Dermis microvascular lymphatic vessel endothelial cell (primary cell): Measurements from ENCODE around the gene MAP3K4. TPM values are rescaled to one million over a fixed set of nuclear protein-coding genes. Genes with fewer than 3 reads are reported as not detected.
A peak's percentile ranks its signal among the peaks of the same experiment; 100 is the strongest.

ENCODE experiments used
- DNase-seq, 2 donors: peaks; one replicate each; pipeline versions ENCODE4 v3.0.0 to v3.0.0-alpha.2; 2010; ENCODE audit warnings: low read depth in 2 of 2
- total RNA-seq: library from RNA; depleted of rRNA; stranded (reverse); fragments of >200 nt; gene quantifications from 2 replicates; pipeline ENCODE4 v1.2.1, GENCODE V29; 2014

The MAP3K4 gene
- total RNA-seq, 1 donor from 2014 or later: 16.9 TPM

DNA sequence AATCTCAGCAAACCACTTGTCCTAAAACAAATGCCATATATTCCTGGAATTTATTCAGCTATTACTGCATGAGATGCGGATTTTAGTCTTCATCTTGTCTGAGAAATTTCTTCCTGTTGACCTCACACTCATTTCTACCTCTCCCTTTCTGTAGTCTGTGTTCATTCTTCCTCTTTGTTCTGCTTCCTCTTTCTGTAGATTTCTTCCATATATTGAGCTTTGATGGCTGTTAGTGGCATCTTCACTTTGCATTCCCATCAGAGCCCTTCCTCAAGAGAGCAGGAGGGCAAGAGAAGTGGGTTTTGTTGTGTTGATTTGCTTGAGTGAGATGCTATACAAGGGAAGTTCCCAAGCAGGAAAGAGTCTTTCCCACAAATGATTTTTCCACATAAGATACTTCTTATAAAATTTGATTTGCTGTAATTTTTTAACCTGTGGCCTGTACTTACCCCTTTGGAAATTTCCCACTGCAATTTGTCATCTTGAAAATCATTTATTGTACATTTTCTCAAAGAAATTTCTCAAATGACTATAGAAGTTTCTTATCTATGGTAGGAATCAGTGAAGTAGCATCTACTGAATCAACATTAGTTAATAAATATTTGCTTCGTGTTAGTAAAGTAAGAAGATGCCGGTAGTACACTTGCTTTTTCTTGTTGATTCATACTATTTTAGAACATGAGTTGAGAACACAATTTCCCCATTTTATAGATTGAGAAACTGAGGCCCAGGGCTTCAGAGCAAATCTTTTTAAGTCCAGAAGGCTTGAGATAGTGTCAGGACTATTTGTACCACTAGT is 43.8 kb downstream of the MAP3K4 start:
- DNase-seq: no peak

DNA sequence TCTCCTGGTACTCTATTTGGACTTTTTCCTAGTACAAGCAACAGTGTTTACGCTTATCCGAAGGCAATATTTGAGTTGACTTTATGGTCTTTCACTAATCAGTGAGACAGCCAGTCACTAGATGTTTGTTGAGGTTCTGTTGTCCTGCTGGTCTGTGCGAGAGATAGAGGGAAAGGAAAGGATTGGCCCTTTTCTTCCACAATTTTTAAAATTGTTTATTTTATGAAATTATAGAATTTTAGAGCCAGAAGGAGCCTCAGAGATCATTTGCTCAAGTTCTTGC is 44.4 kb downstream of the MAP3K4 start:
- DNase-seq: no peak

DNA sequence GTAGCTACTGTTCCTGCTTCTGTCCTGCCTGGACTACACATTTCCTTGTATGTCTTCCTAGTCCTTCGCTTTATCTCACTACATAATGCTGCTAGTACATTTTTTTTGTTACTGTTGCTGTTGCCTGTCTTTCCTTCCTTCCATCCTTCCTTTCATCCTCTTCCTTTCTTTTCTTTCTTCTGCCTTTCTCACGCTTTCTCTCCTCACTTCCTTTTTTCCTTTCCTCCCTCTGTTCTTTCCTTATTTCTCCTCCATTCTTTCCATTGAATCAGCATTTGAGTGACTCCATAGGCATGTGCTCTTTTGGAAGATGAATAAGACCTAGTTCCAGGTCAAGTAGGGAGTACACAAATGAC is 46.3 kb downstream of the MAP3K4 start:
- no peak for DNase-seq

DNA sequence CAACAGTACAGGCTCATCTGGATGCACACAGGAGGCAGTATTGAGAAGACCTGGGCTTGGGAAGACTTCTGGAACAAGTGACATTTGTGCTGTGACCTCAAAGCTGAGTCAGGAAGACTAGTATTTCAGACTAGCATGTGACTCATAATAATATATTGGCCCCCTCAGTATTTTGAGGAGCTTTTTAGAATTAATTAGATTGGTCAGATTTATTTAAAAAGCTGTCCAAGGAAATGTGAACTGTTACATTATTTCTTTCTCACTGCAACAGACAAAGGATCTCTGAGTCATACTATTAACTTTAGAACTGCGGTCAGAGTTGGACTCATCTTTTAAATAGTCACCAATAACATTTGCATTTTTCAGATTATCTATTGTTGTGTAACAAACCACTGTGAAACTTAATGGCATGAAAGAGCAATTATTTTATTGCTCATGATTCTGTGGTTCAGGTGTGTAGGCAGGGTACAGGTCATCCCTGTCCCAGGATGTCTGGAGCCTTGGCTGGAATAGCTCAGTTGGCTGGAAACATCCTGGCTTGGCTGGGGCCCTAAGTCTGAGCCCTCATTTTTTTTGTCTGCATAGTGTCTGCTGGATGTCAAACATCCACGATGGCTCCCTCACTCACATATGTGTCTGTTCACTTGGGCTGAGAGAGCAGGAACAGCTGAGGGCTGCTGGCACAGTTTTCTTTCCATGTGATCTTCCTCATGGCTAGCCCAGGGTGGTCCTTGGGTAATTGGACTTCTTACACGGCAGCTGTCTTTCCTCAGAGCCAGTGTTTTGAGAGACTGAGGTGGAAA is 46.9 kb downstream of the MAP3K4 start:
- DNase-seq: peak in 1 of 2 donors; percentile 44

DNA sequence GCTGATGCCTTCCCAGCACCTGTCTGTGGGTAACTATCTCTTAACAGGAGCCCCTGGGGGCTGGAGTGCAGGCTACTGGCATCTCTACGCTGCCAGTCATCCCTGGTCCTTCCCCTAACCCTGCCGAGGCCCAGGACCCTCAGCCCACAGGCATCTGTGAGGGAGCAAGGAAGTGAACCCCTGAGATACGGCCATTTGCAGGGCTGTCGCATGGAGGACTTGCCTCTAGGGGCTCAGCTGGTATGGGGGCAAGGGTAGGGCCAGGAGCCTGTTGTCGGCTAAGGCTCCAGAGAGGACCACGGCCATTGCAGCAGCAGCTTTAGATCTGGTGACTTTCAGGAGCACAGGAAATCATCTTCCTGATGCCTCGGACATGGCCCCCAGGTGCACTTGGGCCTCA is 49.7 kb downstream of the MAP3K4 start:
- DNase-seq: no peak

DNA sequence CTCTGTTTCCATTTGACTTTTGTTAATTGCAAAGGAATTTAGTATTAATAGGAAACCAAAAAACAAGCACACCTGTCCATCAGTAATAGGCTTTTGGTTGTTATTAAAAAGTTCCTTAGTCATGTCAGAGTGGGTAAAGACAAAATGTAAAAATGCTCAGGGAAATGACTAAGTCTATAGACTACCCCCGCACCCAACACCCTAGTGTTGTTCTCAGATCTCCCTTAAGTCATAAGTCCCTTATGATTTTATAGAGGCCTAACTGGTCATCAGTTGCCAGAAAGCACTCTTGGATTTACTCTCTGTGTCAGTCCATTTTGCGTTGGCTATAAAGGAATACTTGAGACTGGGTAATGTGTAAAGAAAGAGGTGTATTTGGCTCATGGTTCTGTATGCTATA is 52.8 kb downstream of the MAP3K4 start:
- no peak for DNase-seq

DNA sequence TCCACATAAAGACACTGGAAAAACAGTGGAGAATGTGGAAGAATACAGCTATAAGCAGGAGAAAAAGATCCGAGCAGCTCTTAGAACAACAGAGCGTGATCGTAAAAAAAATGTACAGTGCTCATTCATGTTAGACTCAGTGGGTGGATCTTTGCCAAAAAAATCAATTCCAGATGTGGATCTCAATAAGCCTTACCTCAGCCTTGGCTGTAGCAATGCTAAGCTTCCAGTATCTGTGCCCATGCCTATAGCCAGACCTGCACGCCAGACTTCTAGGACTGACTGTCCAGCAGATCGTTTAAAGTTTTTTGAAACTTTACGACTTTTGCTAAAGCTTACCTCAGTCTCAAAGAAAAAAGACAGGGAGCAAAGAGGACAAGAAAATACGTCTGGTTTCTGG is 57.1 kb downstream of the MAP3K4 start:
- no peak for DNase-seq

DNA sequence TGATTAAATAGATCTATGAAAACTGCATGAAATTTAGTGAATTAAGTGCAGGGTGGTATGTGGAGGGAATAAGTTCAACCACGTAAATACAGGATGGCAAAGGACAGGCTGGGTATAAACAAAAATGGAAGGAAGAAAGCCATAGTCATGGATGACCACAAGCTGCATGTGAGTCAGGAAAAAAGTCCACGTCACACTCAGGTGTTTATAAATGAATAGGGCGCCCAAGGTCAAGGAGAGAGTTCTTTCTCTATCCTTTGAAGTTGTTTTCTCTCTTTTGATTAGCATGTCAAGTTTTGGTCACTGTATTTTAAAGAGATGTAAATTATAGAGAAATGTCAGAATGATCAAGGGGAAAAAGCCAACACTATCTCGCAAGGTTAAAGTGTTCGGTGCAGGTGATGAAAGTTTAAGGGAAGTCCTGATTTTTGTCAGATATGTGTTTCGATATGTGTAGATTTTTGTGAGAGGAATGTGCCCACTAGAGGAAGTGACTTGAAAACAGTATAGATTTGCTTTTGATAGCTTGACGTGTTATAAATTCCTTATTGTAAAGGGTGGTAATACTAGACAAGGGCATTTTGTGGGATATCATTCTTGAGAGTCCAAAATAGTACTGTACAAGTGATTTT is 58.7 kb downstream of the MAP3K4 start:
- no peak for DNase-seq

DNA sequence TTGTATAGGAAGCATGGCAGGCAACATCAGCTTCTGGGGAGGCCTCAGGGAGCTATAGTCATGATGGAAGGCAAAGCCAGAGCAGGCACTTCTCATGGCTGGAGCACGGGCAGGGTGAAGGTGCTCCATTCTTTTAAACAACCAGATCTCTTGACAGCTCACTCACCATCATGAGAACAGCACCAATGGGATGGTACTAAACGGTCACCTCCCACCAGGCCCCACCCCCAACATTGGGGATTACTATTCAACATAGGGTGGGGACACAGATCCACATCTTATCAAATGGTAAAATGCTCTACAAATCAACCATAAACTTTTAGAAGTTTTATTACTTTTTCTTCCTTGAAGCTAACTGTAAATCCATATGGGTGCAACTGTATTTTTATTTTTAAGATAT is 61.5 kb downstream of the MAP3K4 start:
- DNase-seq: no peak

DNA sequence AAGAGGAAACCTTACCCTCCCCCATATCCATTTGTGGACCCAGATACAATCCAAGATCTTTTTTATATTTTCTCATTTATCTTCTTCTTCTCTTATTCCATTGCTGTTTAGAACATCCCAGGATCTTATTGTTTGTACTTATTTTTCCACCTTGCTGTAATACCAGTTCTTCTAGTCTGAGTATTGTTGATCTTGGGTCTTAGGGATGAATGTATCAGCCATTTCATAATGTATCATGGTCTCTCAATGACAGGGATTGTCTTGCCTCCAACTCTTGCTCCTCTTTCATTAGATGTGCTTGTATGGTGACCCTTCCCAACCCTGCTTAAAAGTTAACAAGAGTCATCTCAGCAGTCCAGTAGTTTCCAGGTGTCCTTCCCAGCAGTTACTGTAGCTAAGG is 63.3 kb downstream of the MAP3K4 start:
- DNase-seq: no peak

DNA sequence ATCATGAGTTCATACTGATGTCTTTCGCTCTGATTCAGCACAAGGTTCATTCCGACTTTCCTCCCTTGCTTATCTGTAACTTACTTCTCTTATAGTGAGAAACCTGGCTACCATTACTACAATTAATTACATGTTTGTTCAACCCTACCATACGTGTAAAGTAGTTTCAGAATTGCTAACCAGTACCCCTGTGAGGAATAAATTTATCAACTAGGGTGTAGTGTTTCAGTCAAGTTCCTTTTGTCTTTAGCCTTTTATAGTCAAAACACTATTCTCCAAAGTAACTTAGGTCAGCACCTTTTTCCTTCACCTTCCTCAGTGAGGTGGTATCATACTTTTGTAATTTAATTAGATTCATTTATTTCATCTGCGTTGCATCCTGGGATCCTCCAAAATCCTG is 64.9 kb downstream of the MAP3K4 start:
- DNase-seq: no peak

DNA sequence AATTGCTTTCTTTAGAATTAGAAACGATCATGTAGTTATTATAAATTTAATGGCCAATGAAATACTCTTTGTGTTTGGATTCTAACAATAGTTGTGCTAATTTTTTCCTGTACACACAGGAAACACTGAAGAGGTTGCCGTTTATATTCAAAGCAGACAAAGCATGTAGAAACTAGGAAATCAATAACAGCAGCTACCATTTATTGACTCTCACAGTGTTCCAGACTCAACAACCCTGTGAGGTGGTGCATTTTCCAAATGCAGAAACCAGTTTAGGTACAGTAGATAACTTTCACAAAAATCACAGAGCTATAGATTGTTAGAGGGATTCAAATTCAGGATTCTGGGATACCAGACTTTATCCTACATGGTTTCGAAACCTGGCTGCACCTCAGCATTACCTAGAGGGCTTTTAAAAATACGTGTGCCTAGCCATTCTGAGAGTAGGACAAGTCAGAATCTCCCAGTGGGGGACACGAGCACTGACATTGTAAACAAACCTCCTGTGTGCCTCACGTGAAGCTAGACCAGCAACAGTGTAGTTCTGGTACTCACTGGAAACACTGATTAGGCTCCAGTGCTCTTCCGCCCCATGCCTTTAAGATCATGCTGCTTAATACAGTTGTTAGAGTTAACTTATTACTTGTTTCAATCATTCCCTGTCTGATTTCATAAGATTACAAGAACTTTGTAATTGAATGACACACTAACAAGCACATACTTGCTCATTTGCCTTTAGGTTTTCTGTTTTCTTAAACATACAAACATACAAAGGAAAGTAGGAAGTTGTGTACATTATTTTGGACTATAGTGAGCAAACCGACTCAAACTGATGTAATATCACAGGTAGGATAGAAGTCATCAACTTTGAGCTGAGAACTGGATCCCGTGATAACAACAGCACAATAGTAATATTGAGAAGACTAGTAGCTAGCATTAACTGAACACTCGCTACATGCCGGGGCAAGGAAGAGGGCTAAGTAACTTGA is 65.8 kb downstream of the MAP3K4 start:
- no peak for DNase-seq

DNA sequence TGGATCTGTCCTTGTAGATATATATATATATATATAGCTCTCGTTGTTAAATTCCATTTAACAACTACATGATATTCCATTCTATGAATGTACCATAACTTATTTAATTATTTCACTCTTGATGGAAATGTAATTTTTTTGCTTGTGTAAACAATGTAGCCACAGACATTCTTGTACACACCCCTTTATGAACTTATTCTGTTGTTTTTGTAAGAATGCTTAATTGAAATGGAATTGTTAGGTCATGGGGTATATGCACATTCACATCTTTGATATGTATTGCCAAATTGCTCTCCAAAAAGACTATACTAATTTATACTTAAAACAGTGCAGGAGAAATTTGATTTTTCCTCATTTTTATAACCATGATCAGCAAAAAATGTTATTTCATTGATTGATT is 67.2 kb downstream of the MAP3K4 start:
- DNase-seq: no peak

DNA sequence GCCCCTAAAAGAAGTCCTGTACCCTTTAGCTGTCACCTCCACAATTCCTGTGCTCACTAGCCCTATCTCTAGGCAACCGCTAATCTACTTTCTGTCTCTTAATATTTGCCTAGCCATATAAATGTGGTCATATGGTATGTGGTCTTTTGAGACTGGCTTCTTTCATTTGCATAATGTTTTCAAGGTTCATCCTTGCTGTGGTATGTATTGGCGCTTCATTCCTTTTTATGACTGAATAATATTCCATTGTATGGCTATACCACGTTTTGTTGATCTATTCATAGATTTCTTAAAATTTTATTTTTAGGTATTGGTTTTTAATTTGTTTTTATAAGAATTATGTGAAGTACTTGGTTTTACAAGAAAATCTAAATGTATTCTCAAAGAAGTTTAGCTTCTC is 70.0 kb downstream of the MAP3K4 start:
- DNase-seq: no peak

DNA sequence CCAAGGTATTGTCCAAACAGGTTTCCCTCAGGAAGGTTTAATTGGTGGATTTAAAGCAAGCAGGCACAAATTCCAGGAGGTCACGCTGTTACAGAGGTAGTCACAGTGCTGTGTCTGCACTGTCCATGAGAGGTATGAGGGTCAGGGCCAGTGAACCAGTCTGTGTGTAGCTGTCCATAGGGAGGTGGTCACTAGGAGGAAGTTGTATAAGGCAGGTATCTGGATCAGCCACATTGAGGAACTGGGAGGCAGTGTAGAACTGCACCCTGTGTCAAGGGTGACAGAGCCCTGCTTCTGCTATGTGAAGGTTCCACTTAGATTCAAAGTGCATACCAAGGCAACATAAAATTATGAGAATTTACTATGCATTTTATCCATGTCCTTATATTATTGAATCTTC is 73.3 kb downstream of the MAP3K4 start:
- no peak for DNase-seq

DNA sequence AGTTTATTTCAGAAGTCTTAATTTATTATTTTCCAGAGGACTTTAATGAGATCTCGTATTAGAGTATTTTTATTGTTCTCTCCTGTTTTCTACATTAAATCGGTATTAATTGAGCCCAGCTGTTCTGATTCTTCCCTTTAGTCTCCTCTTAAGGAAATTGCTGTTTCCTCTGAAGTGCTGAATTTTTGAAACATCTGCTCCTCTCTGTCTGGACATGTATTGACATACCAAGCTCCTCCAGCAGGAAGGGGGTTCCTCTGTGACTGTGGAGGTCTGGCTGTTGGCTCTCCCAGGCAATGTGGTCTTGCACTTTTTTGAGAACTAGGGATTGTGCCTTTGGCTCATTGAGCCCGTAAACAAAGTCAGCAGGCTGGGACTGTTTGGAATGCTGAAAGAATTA is 74.9 kb downstream of the MAP3K4 start:
- DNase-seq: peak in 1 of 2 donors; percentile 22

DNA sequence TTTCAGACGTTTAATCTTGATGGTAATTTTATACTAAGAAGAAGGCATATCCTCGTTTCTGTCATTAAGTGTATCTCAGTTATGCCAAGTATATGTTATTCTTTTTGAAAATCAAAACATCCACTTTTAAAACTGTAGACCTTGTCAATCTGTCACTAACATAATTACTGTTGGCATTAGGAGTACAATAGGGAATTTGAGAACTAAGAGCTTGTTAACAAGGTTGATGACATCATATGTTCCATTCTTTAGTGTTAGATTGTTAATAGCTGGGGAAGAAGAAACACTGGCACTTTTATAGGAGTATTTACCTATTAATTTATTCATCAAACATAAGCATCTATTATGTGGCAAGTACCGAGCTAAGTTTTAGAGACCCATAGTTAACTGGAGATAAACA is 76.2 kb downstream of the MAP3K4 start:
- peak in 1 of 2 donors; percentile 49 for DNase-seq

DNA sequence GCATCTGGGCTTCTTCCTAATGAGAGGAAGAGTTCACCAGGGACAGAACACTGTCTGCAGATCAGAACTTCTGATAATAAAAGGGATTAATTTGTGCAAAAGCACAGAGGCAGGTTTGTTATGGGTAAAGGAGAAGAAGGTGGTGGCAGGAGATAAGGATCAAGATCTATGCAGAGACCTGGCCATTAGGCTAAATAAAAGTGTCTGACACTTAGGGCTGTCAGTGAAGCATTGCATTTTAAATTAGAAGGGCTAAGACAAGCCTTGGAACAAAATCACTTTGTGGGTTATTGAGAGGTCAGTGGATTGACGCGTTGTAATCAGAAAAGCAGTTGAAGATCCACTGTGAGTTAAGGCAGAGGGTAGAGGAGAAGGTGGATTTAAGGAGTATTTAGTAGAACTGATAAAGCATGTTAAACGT is 76.8 kb downstream of the MAP3K4 start:
- no peak for DNase-seq

DNA sequence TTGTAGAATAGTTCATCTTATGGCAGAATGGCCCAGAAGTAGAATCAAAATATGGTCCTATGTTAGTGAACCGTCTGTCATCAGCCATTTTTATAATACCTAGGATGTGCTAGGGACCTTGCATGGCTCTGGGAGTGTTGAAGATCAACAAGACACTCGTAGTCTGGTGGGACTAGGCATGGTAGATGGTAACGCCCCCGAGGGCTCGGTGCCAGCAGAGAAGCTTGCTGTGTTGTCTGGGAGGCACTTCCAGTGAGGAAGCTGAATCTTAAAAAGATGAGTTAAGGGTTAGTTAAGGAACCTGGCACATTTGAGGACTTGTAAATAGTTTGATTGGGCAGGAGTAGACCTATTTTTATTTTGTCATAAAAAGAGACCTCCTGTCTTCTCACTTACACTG is 82.4 kb downstream of the MAP3K4 start:
- DNase-seq: no peak

DNA sequence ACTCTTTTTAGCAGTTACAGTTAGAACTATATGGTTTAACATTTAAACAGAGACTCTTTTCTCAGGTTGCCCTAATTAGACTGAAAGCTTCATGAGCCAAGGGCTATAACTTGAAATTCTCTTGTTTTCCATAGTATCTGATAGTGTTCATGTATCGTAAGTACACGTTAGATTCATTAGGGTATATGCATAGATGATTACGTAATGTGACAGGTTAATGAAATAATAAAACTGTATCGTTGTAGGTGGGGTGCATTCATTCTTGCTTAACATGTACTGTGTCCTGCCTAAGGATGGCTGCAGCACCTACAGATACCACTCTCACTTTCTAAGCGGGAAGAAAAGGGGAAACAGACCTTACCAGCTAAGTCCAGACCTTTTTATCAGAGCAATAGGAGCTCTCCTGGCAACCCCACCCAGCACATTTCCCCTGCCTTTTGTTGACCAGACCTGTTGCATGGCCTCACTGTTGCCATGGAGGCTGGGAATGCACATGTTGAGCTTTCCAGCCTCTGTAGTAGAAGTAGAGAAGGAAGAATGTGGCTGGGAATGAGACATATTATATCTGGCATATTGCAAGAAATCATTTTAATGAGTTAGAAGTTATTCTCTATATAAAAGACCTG is 83.0 kb downstream of the MAP3K4 start:
- DNase-seq: no peak

DNA sequence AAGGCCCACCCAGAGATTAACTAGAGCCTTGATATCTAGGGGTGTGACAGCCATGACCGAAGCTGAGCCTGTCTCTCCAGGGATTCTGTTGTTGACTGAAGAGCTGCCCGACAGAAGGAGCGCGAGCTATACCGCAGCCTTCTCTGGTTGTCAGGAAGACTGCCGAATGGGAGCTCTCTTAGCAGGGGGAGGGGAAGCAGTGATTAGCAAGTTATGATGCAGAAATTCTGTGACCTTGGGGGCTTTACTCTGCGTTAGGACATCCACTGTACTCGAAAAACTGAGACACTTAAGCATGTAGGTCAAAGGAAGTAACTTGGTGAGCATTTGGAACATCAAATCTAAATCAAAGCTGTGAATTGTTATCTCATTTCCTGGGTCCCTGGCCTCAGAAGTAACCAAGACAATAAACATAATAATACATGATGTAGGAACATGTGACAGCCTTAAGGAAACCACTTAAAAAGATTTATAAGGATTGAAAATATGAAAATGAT is 84.7 kb downstream of the MAP3K4 start:
- no peak for DNase-seq
